GM19099 (cell line): Measurements from ENCODE around the gene KLK1.

ENCODE experiments used
- POLR2A ChIP-seq: IDR thresholded peaks from 3 replicates; pipeline ENCODE4 v1.6.1; 2011; ENCODE audit warnings: low read depth; ENCODE audit not compliant: insufficient read length; ENCODE audit errors: extremely low read depth

Gene KLK1

GRCh38 chr19:50804420-50805272, 18.9 kb downstream of the KLK1 start:
- TF ChIP-seq POLR2A: peak; percentile 99

- no peak for TF ChIP-seq POLR2A
These were observed 19.8 kb downstream of the KLK1 start for GRCh38 chr19:50803633-50804419.

GRCh38 chr19:50801107-50801506, 22.5 kb downstream of the KLK1 start:
- no peak for TF ChIP-seq POLR2A

- no peak for TF ChIP-seq POLR2A
These were observed 24.1 kb downstream of the KLK1 start for GRCh38 chr19:50799547-50799851.

GRCh38 chr19:50798659-50799546, 24.7 kb downstream of the KLK1 start:
- no peak for TF ChIP-seq POLR2A

GRCh38 chr19:50797781-50798658, 25.6 kb downstream of the KLK1 start:
- peak; percentile 19 for TF ChIP-seq POLR2A

- TF ChIP-seq POLR2A: no peak
These were observed 26.2 kb downstream of the KLK1 start for GRCh38 chr19:50797429-50797780.

GRCh38 chr19:50796634-50797428, 26.8 kb downstream of the KLK1 start:
- peak; percentile 6 for TF ChIP-seq POLR2A

GRCh38 chr19:50796128-50796633, 27.4 kb downstream of the KLK1 start:
- peak; percentile 31 for TF ChIP-seq POLR2A

- no peak for TF ChIP-seq POLR2A
These were observed 27.9 kb downstream of the KLK1 start for GRCh38 chr19:50795664-50796073.

GRCh38 chr19:50794876-50795663, 28.5 kb downstream of the KLK1 start:
- peak; percentile 63 for TF ChIP-seq POLR2A

GRCh38 chr19:50794074-50794875, 29.3 kb downstream of the KLK1 start:
- TF ChIP-seq POLR2A: peak; percentile 25
